Ishikawa (cell line): ENCODE measurements around the gene STRIP1.

Experiments
- CEBPB ChIP-seq: IDR thresholded peaks from 2 replicates; pipeline ENCODE4 v1.6.1; 2012
- CREB1 ChIP-seq: IDR thresholded peaks from 2 replicates; pipeline ENCODE4 v1.6.1; 2012; ENCODE audit warnings: low read depth
- EGR1 ChIP-seq: IDR thresholded peaks from 2 replicates; pipeline ENCODE4 v1.6.1; 2012
- EP300 ChIP-seq: IDR thresholded peaks from 2 replicates; pipeline ENCODE4 v1.6.1; 2012; ENCODE audit warnings: borderline replicate concordance
- FOXM1 ChIP-seq: IDR thresholded peaks from 2 replicates; pipeline ENCODE4 v1.6.1; 2012; ENCODE audit warnings: low read depth, borderline replicate concordance
- NFIC ChIP-seq: IDR thresholded peaks from 2 replicates; pipeline ENCODE4 v1.6.1; 2012
- RAD21 ChIP-seq: IDR thresholded peaks from 2 replicates; pipeline ENCODE4 v1.6.1; 2012; ENCODE audit warnings: low read depth
- TAF1 ChIP-seq: IDR thresholded peaks from 2 replicates; pipeline ENCODE4 v1.6.1; 2012; ENCODE audit warnings: low read depth, mild to moderate bottlenecking
- TCF12 ChIP-seq: IDR thresholded peaks from 2 replicates; pipeline ENCODE4 v1.6.1; 2012; ENCODE audit warnings: low read depth
- TEAD4 ChIP-seq: IDR thresholded peaks from 2 replicates; pipeline ENCODE4 v1.6.1; 2012
- YY1 ChIP-seq: IDR thresholded peaks from 2 replicates; pipeline ENCODE4 v1.6.1; 2012; ENCODE audit warnings: low read depth
- ZBTB7A ChIP-seq: IDR thresholded peaks from 2 replicates; pipeline ENCODE4 v1.6.1; 2012; ENCODE audit warnings: low read depth
- TF ChIP-seq, protein P1 (sequence below): IDR thresholded peaks from 2 replicates; pipeline ENCODE4 v1.6.1; 2012
- TF ChIP-seq, protein P2 (sequence below): IDR thresholded peaks from 2 replicates; pipeline ENCODE4 v1.6.1; 2012
- TF ChIP-seq, protein P3 (sequence below): IDR thresholded peaks from 2 replicates; pipeline ENCODE4 v1.6.1; 2012; ENCODE audit warnings: low read depth, mild to moderate bottlenecking

Gene STRIP1

DNA sequence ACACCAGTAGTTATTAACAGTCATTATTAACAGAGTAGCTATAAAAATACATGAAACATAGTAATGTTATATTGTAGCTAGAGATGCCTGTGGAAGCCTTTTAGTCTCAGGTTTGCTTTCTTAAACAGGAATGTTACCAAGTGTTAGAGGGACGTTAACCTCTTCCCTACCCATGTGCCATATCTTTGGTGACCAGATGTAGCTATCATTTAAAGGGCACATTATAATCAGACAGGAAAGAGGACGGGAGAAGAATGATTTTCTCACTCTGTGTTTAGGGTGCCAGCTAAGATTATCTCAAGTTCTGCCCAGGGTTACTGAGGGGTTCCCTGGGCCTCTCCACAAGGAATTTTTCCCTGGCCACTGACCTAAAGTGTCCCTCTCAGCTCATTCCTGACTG, 57.0 kb downstream of the STRIP1 start:
- TF ChIP-seq CEBPB (no peak), EP300 (no peak), TAF1 (no peak), TCF12 (no peak), NFIC (no peak), TEAD4 (no peak), CREB1 (no peak), RAD21 (no peak)
- TF ChIP-seq, protein P1, sequence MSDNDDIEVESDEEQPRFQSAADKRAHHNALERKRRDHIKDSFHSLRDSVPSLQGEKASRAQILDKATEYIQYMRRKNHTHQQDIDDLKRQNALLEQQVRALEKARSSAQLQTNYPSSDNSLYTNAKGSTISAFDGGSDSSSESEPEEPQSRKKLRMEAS = no peak
- TF ChIP-seq, protein P2, sequence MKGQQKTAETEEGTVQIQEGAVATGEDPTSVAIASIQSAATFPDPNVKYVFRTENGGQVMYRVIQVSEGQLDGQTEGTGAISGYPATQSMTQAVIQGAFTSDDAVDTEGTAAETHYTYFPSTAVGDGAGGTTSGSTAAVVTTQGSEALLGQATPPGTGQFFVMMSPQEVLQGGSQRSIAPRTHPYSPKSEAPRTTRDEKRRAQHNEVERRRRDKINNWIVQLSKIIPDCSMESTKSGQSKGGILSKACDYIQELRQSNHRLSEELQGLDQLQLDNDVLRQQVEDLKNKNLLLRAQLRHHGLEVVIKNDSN = no peak

DNA sequence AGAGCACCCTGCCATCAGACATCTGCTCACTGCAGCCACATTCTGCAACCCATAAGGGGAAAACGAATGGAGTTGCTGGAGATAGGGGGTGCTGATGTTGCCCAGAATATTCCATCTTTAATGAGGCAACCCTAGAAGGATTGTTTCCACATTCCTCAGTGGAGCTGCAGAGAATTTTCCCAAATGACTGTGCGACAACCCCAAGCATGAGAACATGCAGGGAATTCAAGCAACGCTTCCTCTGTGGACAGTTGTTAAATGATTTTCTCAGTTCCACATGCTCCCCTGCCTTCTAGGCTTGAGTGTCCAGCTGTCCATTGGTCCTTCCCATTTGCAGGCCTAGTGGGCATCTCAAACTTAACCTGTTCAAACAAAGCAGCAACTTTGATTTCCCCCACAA, 57.4 kb downstream of the STRIP1 start:
- TF ChIP-seq NFIC (no peak), ZBTB7A (no peak), RAD21 (no peak)
- TF ChIP-seq, protein P2 = no peak
- TF ChIP-seq, protein P3, sequence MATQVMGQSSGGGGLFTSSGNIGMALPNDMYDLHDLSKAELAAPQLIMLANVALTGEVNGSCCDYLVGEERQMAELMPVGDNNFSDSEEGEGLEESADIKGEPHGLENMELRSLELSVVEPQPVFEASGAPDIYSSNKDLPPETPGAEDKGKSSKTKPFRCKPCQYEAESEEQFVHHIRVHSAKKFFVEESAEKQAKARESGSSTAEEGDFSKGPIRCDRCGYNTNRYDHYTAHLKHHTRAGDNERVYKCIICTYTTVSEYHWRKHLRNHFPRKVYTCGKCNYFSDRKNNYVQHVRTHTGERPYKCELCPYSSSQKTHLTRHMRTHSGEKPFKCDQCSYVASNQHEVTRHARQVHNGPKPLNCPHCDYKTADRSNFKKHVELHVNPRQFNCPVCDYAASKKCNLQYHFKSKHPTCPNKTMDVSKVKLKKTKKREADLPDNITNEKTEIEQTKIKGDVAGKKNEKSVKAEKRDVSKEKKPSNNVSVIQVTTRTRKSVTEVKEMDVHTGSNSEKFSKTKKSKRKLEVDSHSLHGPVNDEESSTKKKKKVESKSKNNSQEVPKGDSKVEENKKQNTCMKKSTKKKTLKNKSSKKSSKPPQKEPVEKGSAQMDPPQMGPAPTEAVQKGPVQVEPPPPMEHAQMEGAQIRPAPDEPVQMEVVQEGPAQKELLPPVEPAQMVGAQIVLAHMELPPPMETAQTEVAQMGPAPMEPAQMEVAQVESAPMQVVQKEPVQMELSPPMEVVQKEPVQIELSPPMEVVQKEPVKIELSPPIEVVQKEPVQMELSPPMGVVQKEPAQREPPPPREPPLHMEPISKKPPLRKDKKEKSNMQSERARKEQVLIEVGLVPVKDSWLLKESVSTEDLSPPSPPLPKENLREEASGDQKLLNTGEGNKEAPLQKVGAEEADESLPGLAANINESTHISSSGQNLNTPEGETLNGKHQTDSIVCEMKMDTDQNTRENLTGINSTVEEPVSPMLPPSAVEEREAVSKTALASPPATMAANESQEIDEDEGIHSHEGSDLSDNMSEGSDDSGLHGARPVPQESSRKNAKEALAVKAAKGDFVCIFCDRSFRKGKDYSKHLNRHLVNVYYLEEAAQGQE = no peak

DNA sequence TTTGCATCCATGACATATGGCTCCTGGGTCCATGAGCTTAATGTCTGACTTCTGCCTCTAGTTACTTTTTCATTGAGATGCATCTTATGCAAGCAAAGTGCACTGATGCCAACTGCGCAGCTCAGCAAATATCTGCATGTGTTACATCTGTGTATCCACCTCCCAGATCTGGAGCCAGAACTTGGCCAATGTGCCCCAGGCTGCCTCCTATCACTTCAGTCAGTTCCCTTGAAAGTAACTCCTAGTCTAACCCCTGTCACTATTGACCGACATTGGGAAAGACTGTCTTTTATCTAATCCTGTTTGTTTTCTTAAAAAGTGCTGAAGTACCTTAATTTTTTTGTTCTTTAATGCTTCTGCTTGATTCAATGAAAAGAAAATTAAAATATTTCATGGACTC, 58.6 kb downstream of the STRIP1 start:
- TF ChIP-seq CEBPB (no peak), EGR1 (no peak), ZBTB7A (no peak)

DNA sequence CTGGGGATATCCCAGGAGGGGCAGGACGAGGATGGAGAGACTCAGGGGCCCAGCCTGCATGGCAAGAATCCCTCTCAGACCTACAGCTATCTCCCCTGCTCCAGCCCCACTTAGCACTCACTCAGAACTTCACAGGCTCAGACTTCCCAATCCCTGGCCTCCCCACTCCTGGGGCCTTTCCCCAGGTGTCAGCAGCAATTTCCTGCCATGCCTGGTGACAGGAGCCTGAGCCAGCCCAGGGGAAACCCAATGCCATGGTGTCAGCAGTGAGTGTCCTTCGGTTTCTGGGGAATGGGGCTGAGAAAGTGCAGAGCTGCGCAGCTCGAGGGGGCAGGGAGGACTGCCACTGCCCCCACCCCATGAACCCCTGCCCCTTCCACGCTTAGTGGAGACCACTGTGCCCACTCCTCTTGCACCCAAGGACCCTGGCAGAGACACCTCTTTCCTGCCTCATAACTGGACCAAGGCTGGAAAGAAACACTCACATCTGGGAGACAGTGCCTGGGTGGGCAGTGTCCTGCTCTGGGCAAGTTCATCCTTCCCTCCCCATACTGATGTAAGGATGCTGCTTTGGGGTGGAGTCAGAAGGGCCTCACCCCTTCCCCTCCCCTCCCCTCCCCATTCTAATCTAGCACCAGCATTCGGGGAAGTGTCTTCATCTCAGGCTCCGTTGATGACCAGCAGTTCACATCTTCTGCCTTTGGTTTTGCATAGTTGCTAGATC, 60.7 kb downstream of the STRIP1 start:
- TF ChIP-seq FOXM1 = no peak

GRCh38 chr1:110097507-110098221, 63.2 kb downstream of the STRIP1 start:
- TF ChIP-seq YY1 (no peak), TAF1 (no peak), RAD21 (no peak), EGR1 (no peak), ZBTB7A (no peak), TEAD4 (no peak), EP300 (no peak), CREB1 (no peak), FOXM1 (no peak), TCF12 (no peak), NFIC (no peak), CEBPB (no peak)
- TF ChIP-seq, protein P3 = no peak
- TF ChIP-seq, protein P1 = no peak
- TF ChIP-seq, protein P2 = no peak

- TF ChIP-seq RAD21 (no peak), EGR1 (no peak), TAF1 (no peak), FOXM1 (no peak), CEBPB (no peak), EP300 (no peak), CREB1 (no peak), ZBTB7A (no peak), TCF12 (no peak)
- TF ChIP-seq, protein P2 = no peak
- TF ChIP-seq, protein P3 = no peak
Observed at GRCh38 chr1:110098222-110099026, 64.0 kb downstream of the STRIP1 start.
